Thyroid gland (tissue), 4 donors: ENCODE results near the gene HS3ST2. TPM values are rescaled to one million over a fixed set of nuclear protein-coding genes. Genes with fewer than 3 reads are reported as not detected.

Experiments used
- DNase-seq, 2 donors: peaks; one replicate each; pipeline ENCODE4 v3.0.0-alpha.2; 2019
- H3K27ac ChIP-seq, 3 donors: fragments of 200-600 bp; sonication (generic); 1 replicate in 2 of 3; 2 replicates in 1 of 3; pipeline ENCODE4 v1.5.1; 2016 to 2019; ENCODE audit warnings: mild to moderate bottlenecking in 1 of 3, moderate library complexity in 1 of 3
- H3K27me3 ChIP-seq: fragments of 200-600 bp; sonication (generic); one replicate; pipeline ENCODE4 v1.5.1; 2019
- H3K36me3 ChIP-seq, 2 donors: fragments of 200-600 bp; sonication (generic); one replicate each; pipeline ENCODE4 v1.5.1; 2016 to 2019
- H3K4me1 ChIP-seq, 2 donors: fragments of 200-600 bp; sonication (generic); one replicate each; pipeline ENCODE4 v1.5.1; 2017 to 2019
- H3K4me3 ChIP-seq, 3 donors: fragments of 200-600 bp; sonication (generic); replicated peaks in 1 of 3; 1 replicate in 2 of 3; 2 replicates in 1 of 3; pipeline ENCODE4 v1.5.1; 2016; ENCODE audit warnings: mild to moderate bottlenecking in 1 of 3
- H3K9me3 ChIP-seq: fragments of 200-600 bp; sonication (generic); one replicate; pipeline ENCODE4 v1.5.1; 2017
- CTCF ChIP-seq, 6 experiments: fragments of 200-600 bp in 3 of 6; fragments of 450-650 bp in 3 of 6; sonication (generic) in 3 of 6; IDR thresholded peaks; one replicate each; pipeline ENCODE4 v1.5.1; 2016 to 2019; ENCODE audit warnings: antibody characterized with exemption in 6 of 6, mild to moderate bottlenecking in 2 of 6, inconsistent platforms in 1 of 6, moderate library complexity in 1 of 6
- POLR2A ChIP-seq, 2 donors: fragments of 450-650 bp; IDR thresholded peaks; one replicate each; pipeline ENCODE4 v1.6.1; 2017; ENCODE audit warnings: antibody characterized with exemption in 2 of 2, mild to moderate bottlenecking in 2 of 2, moderate library complexity in 1 of 2
- WGBS, 2 donors: methylation state at CpG; one replicate each; pipeline ENCODE4 v1.1.5; 2017; 5-methylcytosine and 5-hydroxymethylcytosine counted together
- intact Hi-C: fragments of 100-400 bp; cut with DNase I; formaldehyde crosslinking; loops from one replicate; pipeline ENCODE4 v1.15.1; 2023
- total RNA-seq, 4 donors: library from RNA; depleted of rRNA; stranded (reverse); fragments of >200 nt; gene quantifications; one replicate each; pipeline ENCODE4 v1.2.3, GENCODE V29; 2016

The HS3ST2 gene
- total RNA-seq, 4 donors from 2014 or later = 0.88 to 7.0 (median 3.7) TPM

GRCh38 chr16:22927306-22927705 is 113.3 kb downstream of the HS3ST2 start:
- no peak for DNase-seq
- H3K4me1 ChIP-seq = no peaks in the 10 kb centered on the region
- no peak overlapping the region for H3K4me3 ChIP-seq
- intact Hi-C loops = no loop called here
- TF ChIP-seq POLR2A (IDR thresholded peaks at IDR 0.05) (no peak), CTCF (IDR thresholded peaks at IDR 0.05) (no peak)
- H3K27ac ChIP-seq = no peak overlapping the region
- no peaks in the 10 kb centered on the region for H3K36me3 ChIP-seq
- H3K27me3 ChIP-seq = no peaks in the 10 kb centered on the region
- 51 to 64% methylated on average over 3 of the region's 3 CpGs for WGBS, 2 donors
- no peaks in the 10 kb centered on the region for H3K9me3 ChIP-seq

DNA sequence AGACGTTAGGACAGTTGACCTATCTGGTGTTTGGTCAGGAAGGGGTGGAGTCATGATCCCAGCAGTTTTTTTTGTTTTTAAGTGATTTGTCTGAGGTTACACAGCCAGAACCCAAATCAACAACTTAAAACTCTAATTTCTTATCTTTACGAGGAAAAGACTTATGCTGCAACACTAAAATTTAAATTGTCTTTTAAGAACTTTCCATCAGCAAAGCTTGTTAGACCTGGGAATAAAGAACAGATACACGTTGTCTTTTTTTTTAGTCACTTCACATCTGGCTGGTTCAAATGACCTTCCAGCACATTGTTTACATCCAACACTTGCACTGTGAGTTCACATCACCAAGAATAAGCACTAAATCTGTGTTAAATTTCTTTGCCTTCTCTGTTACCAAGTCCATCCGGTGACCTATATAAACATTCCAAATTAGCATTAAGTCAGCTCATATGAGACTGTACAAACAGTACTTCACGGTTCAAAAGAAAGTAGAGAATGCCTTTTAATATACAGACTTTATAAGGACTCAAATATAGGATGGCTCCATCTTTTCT is 115.0 kb downstream of the HS3ST2 start:
- intact Hi-C loops = no loop called here
- H3K27me3 ChIP-seq = no peaks in the 10 kb centered on the region

DNA sequence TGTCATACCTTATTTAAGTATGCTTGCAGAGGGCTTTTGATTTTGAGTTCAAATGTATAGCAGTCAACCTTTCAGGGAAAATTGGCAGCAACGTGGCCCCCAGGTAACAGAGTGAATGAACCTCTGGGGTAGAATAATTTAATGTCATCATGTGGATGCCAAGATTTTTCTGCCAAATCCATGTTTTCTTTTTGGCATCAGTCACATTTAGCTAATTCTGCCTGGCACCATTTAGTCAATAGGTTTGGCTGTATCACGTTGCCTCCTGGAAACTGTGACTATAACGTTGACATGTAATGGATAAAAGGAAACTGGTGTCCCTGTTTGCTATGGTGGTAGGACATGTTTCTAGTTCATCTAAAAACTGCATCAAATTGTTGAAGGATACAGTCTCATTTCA is 115.5 kb downstream of the HS3ST2 start:
- Histone ChIP-seq H3K9me3 (no peaks in the 10 kb centered on the region), H3K27ac (no peak overlapping the region), H3K27me3 (no peaks in the 10 kb centered on the region), H3K4me3 (no peak overlapping the region), H3K4me1 (no peaks in the 10 kb centered on the region), H3K36me3 (no peaks in the 10 kb centered on the region)
- no peak for TF ChIP-seq CTCF (IDR thresholded peaks at IDR 0.05)
- TF ChIP-seq POLR2A (IDR thresholded peaks at IDR 0.05) = no peak
- no peak for DNase-seq
- 72 to 78% methylated on average over 3 of the region's 3 CpGs for WGBS, 2 donors
- intact Hi-C loops = no loop called here

More for the DNA sequence above, 115.0 kb downstream of the HS3ST2 start:
- WGBS, 2 donors = 32 to 36% methylated on average over 5 of the region's 5 CpGs
- Histone ChIP-seq H3K9me3 (no peaks in the 10 kb centered on the region), H3K27ac (no peak overlapping the region), H3K4me1 (no peaks in the 10 kb centered on the region), H3K4me3 (no peak overlapping the region), H3K36me3 (no peaks in the 10 kb centered on the region)
- TF ChIP-seq CTCF (IDR thresholded peaks at IDR 0.05) = no peak
- DNase-seq = no peak

GRCh38 chr16:22932032-22932771 is 118.2 kb downstream of the HS3ST2 start:
- intact Hi-C loops = no loop called here
- H3K27me3 ChIP-seq = no peaks in the 10 kb centered on the region
- no peaks in the 10 kb centered on the region for H3K9me3 ChIP-seq
- H3K36me3 ChIP-seq = no peaks in the 10 kb centered on the region
- no peak overlapping the region for H3K4me3 ChIP-seq
- no peak for DNase-seq
- no peaks in the 10 kb centered on the region for H3K4me1 ChIP-seq
- H3K27ac ChIP-seq = no peak overlapping the region
- WGBS, 2 donors = 36 to 42% methylated on average over 8 of the region's 8 CpGs
- TF ChIP-seq CTCF (IDR thresholded peaks at IDR 0.05) (no peak), POLR2A (IDR thresholded peaks at IDR 0.05) (no peak)

GRCh38 chr16:22933173-22933572 is 119.2 kb downstream of the HS3ST2 start:
- no peak for DNase-seq
- no peak overlapping the region for H3K4me3 ChIP-seq
- WGBS, 2 donors = 11 to 21% methylated on average over 2 of the region's 2 CpGs
- no peaks in the 10 kb centered on the region for H3K27me3 ChIP-seq
- H3K4me1 ChIP-seq = no peaks in the 10 kb centered on the region
- no peaks in the 10 kb centered on the region for H3K9me3 ChIP-seq
- no peak for TF ChIP-seq CTCF (IDR thresholded peaks at IDR 0.05)
- TF ChIP-seq POLR2A (IDR thresholded peaks at IDR 0.05) = no peak
- no peaks in the 10 kb centered on the region for H3K36me3 ChIP-seq
- intact Hi-C loops = no loop called here
- H3K27ac ChIP-seq = no peak overlapping the region
